ENCODE data around the gene TCFL5.
A peak's percentile ranks its signal among the peaks of the same experiment; 100 is the strongest.

TCFL5 gene

DNA sequence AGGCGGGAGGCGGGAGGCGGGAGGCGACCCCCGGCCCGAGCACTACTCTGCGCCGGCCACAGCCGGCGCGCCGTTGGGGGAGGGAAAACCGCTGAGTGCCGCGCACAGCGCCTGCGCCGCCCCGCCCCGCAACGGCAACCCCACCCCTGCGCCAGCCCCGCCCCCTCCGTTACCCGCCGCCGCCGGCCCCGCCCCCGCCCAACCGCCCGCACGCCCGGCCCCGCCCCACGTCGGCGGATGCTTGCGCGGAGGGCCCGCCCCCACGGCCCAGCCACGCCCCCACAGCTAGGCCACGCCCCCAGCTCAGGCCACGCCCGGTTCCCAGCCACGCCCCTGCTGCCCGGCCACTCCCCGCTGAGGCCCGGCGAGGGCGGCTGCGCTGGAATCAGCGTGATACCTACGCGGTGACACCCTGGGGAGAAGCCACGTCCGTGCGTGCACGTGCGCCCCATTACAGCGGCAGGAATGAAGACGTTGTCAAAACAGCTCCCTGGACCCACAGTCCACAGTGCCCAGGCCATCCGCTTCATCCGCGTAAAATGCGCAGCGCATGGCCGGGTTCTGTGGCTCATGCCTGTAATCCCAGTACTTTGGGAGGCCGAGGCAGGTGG, at the start of gene TCFL5:
TCFL5 (minus strand) TSS at position 97 of the 611 bp plus-strand sequence. CDS start 152 bp downstream, outside the sequence.
- peak; percentile 99 for DNase-seq (ENCODE audit: low spot score)

GRCh38 chr20:62910777-62911497, 49.3 kb upstream of the TCFL5 start:
- DNase-seq (ENCODE audit: low spot score) = no peak

DNA sequence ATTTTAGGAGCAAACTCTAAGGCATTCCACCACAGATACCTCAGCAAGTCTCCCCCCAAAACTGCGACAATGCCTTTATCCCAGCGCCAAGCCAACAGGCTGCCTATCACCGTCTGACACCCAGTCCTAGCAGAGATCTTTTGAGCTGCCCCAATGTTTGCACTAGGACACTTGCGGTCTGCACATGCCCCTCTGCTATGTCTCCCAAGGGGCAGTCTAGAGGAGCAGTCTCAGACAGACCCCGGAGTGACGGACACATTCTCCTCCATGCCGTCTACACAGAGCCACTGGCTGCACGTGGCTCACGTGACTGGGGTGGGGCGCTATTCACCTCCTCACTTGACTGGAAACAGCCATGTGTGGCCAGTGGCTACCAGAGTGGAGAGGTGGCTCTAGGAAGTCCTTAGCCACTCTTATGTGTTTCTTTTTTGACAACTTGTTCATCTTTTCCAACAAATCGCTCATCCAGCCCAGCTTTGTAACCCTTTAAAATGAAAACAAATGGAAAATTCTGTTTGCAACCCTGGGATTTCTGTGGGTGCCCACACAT, 48.7 kb upstream of the TCFL5 start:
- DNase-seq (ENCODE audit: low spot score) = no peak

DNA sequence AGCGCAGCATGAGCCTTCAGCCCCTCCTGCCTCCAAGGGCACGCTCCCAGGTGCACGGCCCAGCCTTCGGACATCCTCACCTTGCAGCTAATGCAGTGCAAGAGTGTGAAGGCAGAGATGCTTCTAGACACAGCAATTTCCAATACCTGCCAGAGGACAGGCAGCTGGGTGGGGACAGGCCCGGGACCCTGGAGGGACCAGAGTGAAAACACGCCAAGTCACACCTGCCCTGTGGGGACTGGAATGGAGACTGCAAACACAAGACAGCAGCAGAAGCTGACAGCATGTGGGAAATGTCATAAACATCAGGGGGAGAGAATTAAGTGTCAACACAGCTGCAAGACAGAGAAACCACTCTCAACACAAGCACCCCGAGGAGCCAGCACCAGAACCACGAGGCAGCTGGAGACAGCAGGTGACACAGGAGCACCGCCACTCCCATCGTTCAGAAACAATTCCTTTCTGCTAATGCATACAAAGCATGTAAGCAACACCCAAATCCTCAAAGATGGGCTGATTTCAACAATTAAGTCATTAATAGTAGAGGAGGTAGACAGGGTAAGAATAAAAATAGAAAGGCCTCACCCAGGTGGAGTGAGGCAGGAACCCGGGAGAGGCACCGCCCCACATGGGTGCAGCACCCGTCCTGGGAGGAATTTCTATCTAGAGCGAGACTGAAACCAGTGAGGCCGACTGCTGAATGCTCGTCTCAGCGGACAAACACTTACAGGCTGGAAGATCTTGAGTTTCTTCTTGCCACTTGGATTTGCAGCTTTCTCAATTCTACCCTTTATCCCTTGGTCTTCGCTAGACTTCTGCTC, 47.6 kb upstream of the TCFL5 start:
- DNase-seq (ENCODE audit: low spot score) = peak; percentile 18

GRCh38 chr20:62907384-62908317, 46.0 kb upstream of the TCFL5 start:
- DNase-seq (ENCODE audit: low spot score) = peak; percentile 74

- DNase-seq (ENCODE audit: low spot score) = no peak
Observed at GRCh38 chr20:62906647-62907375, 45.2 kb upstream of the TCFL5 start.

- DNase-seq (ENCODE audit: low spot score) = no peak
Observed at GRCh38 chr20:62906209-62906608, 44.6 kb upstream of the TCFL5 start.

DNA sequence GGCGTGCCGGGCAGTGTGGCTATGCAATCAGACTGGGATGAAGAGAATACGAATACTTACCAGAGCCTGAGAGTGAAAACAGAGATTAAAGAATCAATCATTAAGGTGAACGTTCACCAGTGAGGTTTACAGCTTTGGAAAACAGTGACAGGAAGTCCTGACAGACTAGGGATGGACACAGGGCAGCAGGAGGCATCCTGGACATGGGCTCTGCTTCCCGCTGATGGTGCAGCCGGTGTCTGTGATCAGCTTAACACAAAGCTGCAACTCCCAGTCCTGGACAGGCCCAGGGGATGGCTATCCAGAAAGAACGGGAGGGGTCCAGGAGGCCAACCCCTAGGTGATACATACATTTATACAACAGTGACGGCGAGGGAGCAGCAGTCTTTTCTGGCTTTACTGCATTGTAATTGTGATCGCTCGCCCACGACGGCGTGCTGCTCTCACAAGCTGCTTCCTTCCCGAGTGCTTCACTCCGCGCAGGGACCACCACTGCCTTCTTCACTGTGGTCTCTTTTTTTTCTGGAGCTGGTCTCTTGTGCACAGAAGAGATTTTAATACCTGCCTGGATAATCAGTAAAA, 44.0 kb upstream of the TCFL5 start:
- no peak for DNase-seq (ENCODE audit: low spot score)

DNA sequence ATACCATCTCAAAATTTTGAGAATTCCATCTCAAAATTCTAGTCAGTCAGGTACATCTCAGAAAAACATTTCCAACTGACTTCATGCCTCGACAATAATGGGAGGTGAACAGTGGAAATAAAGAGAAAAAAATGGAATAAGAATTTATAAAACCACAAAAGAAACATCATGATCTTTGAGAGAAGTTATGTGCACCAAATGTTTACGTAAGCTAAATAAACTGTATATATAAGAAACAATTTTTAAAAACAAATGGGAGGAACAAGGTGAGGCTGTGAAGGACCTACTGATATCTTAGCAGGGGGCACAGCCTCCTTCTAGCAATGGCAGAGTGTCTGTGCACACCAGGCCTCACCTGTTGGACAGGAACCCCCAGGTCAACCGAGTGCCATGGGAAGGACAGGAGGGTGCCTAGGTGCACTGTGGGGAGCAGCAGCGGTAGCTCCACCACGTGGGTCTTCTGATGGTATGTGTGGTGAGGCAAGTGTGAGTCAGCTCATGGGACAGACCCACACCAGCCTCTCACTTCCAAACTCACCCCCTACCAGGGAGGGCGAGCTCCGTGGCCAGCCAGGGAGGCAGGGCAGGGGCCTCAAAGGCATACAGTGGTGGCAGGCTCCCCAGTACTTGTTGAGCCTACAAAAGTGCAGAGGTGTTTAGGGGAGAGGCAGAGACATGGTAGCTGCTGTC, 41.4 kb upstream of the TCFL5 start:
- no peak for DNase-seq (ENCODE audit: low spot score)

DNA sequence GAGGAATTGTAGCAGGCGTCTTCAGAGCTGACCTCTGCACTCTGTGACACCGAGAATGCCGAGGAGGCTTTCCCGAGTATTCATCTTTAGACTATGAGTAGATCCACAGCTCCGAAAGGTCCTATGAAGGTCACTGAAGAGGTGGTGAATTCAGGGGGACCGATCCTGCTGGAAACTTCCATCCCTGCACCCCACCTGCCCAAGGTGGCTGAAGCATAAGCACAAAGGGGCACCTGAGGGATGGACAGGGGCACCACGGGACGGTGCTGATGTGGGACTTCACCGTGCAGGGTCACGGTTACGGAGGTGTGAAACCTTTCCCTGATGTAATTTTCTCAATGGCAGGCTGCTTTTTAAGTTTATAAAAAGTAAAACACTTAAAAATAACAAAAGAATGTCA, 40.3 kb upstream of the TCFL5 start:
- peak; percentile 15 for DNase-seq (ENCODE audit: low spot score)

- peak; percentile 52 for DNase-seq (ENCODE audit: low spot score)
Observed at GRCh38 chr20:62900692-62901584, 39.3 kb upstream of the TCFL5 start.

GRCh38 chr20:62900052-62900691, 38.5 kb upstream of the TCFL5 start:
- peak; percentile 91 for DNase-seq (ENCODE audit: low spot score)

GRCh38 chr20:62899633-62900051, 38.0 kb upstream of the TCFL5 start:
- peak; percentile 37 for DNase-seq (ENCODE audit: low spot score)

GRCh38 chr20:62898970-62899632, 37.5 kb upstream of the TCFL5 start:
- peak; percentile 15 for DNase-seq (ENCODE audit: low spot score)

DNA sequence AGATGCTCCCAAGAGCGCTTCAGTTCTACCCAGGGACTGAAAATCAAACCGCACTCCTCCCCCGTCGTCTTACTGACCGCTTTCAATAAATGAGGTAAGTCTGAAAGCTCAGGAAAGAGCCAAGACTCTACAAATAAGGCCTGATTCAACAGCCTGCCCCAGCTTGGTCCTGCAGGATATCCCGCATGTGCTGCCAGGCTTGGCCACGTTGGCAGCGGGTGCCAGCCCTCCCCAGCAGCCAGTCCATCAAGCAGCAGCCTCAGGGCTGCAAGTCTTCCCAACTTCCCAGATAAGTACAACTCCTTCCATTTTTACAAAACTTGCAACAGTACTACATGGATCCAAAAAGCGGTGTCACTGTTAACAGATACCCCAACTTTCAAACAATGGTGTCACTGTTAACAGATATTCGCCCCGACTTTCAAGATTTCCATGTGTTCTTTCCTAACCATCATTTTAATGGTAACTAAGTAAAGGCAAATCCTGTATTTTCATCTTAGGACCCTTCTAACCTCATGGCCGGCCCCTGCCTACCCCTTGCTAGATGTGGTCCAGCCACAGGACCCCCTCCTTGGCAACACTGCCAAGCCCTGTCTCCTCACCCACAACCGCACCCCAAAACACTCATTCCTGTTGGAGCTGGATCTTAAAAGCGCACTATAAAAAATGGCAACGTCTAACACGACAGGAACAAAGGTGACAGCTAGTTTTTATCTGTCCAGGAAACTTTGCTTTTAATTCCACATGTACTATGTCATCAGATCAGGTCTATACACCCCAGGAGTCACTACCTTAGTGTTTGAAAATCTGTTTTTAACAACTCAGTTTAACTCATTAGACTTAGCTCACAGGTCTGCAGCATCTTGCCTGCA, 36.7 kb upstream of the TCFL5 start:
- no peak for DNase-seq (ENCODE audit: low spot score)

- no peak for DNase-seq (ENCODE audit: low spot score)
Observed at GRCh38 chr20:62897666-62898065, 36.0 kb upstream of the TCFL5 start.

DNA sequence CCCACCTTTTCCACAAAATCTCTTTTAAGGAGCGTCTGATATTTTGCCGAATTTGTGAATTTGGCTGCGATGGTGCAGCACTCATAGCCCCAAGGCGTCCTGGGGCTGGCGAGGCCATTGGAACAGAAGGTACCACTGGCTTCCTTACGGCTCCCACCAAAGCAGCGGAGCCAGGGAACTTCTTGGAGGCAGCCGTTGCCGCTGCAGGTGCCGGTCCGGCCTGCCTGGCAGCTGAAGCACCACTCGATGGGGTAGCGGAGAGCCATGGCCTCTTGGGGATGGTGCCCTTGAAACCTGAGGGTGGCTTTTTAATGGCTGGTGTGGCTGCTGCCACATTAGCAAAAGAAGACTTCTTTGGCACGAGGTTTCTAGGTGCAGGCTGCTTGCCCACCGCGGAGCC, 34.9 kb upstream of the TCFL5 start:
- no peak for DNase-seq (ENCODE audit: low spot score)
